AG10803 (cell line): ENCODE data around the gene PIK3R6.

ENCODE experiments used
- DNase-seq: peaks from one replicate; pipeline ENCODE4 v3.0.0; 2010; ENCODE audit warnings: low read depth
- H3K4me3 ChIP-seq: 2 replicates; pipeline ENCODE4 v1.5.1; 2011; ENCODE audit warnings: mild to moderate bottlenecking, low read length, control low read depth
- CTCF ChIP-seq: conservative IDR thresholded peaks from 2 replicates; pipeline ENCODE4 v1.5.1; 2011; ENCODE audit warnings: mild to moderate bottlenecking, low read length, control low read depth, inconsistent platforms

PIK3R6 gene

DNA sequence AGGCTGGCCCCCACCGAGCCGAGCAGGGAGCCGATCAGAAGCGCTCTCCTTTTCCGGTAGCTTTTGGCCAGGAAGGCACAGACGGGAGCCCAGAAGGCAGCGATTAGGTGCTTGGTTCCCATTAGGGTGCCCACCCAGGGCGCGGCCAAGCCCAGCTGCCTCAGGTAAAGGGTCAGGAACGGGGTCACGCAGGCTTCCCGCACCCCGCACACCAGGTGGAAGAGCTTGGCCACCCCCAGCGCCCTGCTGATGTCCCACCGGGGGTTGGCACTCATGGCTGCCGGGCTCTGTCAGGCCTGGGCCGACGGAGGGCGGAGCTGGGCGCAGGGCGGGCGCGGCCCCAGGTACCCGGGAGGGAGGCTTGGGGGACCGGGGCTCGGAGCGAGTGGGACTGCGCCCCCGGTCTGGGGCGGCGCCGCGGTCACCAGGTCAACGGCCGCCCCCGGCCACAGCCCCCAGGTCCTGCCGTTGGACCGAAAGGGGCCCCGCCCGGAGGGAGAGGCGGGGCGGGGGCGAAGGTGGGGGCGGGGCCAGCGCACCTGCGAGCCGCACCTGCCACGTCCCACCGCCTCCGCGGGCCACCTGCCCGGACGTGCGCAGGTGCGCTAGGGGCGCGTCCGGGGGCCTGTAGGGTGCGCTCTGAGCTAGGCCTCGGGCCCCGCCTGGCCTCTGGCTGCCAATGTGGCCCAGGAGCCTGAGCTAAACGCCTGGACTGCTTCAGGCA is 68.5 kb downstream of the PIK3R6 start, which contains the start of gene MFSD6L:
Gene MFSD6L, minus strand, starts transcription at position 520 of the 724 bp plus-strand sequence. Its CDS starts 245 bp downstream, at position 275.
- no peak for DNase-seq
- no peak within 1 kb of the TSS for H3K4me3 ChIP-seq
- TF ChIP-seq CTCF = no peak

DNA sequence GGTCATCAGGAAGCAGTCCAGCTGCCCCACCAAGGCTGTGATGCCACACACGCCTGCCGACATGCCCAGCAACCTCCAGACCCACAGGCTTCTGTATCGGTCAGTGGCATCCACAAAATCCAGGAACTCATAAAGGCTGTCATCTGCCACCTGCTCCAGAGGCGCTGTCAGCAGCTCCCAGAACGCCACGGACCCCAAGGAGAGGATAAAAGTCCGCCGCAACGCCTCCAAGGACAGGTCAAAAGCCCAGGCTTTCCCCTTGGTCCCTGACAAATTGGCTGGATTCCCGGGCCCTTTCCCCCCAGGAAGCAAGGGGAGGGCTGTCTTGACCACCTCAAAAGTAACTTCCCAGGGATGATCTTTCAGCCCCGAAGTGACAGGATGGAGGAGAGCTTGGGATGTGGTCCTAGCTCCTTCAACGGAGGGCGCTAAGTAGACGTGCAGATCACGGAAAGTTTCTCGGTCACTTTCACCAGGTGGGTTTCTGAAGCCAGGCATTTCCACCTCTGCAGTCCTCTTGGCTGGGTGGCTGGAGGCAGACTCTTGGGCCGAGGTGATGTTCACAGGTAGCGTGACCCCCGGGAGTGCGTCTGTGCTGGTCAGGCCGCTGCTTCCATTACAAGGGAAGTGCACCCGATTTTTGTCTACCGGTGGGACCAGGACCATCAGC is 69.2 kb downstream of the PIK3R6 start:
- no peak for TF ChIP-seq CTCF
- DNase-seq = no peak
- H3K4me3 ChIP-seq = no peak overlapping the region

DNA sequence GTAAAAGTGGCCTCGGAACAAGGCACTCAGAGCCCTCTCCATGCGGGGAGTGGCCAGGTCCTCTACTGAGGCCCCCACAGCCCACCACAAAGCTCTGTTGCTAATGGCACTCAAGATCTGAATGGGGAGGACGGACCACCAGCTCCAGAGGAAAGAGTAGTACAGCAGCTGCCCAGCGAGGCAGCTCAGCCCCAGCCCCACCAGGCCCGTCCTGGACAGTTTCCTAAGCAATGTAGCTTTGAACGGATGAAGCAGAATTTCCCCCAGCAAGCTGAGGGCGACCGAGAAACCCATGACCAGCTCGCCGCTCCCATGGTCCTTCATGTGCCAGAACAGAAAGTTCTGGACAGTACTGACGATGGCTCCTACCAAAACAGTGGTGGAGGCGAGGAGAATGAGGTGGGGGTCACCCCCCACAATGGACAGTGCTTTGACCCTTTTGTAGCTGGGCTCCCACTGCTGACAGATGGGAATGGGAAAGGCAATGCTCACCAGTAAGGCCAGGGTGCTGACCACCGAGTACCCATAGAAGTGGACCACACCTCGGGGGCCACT is 69.8 kb downstream of the PIK3R6 start:
- DNase-seq = no peak
- no peak for TF ChIP-seq CTCF
- H3K4me3 ChIP-seq = no peak overlapping the region

DNA sequence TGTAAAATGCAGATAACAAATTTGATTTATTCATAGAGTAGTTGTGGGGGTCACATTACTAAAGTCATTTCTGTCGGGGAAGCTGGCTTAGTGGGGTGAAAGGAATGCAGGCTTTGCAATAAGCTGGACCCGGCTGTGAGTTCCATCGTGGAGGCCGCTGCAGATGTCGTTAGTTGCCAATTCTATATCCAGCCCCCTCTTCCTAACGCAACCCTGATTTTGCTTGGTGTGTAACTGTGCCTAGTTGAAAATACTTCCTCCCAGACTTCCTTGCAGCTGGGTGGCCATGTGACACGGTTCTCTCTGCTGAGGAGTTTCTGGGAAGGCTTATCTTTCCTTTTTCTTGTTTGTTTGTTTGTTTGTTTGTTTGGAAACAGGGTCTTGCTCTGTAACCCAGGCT is 72.8 kb downstream of the PIK3R6 start:
- TF ChIP-seq CTCF = no peak
- DNase-seq = no peak
- H3K4me3 ChIP-seq = no peak overlapping the region

DNA sequence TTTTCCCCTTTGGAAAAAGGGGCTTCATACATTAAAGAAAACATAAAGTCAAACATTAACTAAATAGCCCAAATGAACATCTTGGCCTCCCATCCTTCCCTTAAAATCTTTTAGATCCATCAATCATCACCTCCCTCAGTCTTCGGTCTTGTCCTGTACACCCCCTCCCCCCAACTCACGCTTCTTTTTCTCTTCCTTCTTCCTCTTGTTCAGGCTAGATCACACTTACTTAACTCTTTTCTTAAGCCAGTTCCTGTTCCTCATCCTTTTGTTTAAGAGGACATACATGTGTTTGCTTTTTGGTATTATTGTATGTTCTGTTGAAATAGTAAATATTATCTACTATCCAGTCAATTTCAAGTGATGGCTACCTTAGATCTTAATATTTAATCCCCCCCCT is 73.8 kb downstream of the PIK3R6 start:
- DNase-seq = no peak
- TF ChIP-seq CTCF = no peak
- no peak overlapping the region for H3K4me3 ChIP-seq

DNA sequence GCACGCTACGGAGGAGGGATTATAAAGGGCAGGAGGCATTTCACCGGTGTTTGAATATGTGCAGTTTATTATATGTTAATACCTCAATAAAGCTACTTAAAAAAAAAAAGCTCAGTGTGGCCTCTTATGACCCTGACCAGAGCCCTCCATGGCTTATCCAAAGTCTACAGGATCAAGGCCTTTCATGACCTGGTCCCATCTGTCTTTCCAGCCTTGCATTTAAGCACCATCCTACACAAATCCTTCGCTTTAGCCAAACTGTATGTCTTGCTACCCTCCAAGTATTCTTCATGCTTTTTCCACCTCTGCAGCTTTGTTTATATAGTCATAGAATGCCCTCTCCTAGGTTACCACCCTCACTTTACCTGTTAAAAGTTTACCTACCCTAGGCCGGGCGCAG is 74.8 kb downstream of the PIK3R6 start:
- no peak for DNase-seq
- no peak overlapping the region for H3K4me3 ChIP-seq
- no peak for TF ChIP-seq CTCF

DNA sequence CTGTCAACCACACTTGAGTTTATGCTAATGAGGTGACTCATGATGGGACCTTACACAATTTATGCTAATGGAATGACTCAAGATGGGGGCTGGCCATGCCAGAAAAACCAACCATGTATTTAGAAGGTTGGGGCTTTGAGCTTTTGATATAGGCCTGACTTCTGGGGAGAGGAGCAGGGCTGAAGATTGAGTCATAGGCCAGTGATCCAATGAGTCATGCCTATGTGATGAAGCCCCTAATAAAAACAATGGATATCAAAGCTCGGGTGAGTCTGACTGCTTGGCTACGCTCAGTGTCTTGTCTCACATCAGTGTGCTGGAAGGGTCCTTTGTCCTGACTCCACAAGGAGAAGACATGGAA is 75.6 kb downstream of the PIK3R6 start:
- no peak overlapping the region for H3K4me3 ChIP-seq
- no peak for TF ChIP-seq CTCF
- DNase-seq = peak; percentile 60
